ENCODE data around the gene NCOA5.
A peak's percentile ranks its signal among the peaks of the same experiment; 100 is the strongest.
"Not testable (repeated sequence)": the region's sequence is repeated elsewhere in the genome, so short reads cannot be mapped to it uniquely, and the experiment has no call there.

NCOA5 gene

DNA sequence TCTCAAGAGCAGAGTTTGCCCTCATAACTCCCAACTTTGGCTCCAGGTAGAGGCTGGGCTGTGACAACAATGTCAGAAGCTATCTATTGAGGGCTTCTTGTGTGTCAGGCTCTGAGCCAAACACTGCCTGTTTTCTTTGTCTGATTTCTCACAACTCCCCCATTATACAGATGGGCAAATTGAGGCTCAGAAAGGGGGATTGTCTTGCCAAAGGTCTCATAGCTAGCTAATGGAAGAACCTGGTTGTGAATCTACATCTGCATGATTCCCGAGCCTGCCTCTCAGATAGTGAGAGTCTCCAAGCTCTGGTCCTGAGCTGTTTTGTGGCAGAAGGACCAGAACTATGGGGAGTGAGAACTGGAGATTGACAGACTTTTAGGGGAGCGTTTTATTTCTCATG, 29.8 kb upstream of the NCOA5 start:
- no peak for DNase-seq

DNA sequence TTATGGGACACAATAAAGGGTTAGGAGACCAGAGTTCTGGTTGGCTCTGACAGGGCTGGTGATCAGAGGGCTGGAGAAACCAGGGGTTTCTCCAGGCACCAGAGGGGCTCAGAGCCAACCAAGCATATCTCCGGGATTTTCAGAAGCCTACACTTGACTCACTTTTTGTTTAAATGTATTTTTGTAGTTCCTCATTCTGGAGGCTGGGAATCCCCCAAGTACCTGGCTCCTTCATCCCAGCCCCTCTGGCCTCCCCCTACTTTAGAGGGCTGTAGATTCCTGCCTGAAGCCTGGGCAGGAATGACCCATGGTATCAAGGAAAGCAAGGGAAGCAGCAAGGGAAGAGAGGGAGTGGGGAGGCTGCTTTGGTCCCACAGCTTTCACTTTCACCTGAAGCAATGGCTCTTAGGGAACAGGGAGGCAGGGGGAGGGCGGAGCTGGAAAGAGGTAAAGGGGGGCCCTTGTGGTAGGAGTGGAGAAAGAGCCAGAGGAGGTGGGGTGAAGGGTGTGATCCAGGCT, 29.3 kb upstream of the NCOA5 start:
- no peak for DNase-seq

DNA sequence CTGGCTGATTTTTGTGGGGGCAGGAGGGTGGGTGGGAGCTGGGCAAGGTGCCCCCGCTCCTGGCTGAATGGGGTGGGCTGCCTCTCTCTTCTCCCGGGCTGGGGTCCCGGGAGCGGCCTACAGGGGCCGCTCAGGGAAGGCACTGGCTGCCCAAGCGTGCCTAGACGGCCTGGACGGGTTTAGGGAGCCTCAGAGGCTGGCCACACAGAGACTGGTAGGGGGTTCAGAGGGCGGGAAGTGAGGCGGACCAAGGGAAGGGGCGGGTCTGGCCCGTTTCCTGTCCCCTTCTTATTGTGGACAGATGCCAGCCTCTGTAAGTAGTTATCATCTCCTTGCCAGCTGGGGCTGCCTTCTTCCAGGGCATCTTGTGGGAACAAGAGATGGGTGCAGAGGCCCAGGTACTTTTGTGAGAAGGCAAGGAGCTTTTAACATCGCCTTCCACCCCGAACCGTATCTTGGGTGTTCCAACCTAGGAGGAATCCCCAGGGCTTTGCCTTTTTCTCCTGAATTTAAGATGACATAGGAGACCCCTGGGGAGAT, 28.8 kb upstream of the NCOA5 start:
- DNase-seq: no peak

DNA sequence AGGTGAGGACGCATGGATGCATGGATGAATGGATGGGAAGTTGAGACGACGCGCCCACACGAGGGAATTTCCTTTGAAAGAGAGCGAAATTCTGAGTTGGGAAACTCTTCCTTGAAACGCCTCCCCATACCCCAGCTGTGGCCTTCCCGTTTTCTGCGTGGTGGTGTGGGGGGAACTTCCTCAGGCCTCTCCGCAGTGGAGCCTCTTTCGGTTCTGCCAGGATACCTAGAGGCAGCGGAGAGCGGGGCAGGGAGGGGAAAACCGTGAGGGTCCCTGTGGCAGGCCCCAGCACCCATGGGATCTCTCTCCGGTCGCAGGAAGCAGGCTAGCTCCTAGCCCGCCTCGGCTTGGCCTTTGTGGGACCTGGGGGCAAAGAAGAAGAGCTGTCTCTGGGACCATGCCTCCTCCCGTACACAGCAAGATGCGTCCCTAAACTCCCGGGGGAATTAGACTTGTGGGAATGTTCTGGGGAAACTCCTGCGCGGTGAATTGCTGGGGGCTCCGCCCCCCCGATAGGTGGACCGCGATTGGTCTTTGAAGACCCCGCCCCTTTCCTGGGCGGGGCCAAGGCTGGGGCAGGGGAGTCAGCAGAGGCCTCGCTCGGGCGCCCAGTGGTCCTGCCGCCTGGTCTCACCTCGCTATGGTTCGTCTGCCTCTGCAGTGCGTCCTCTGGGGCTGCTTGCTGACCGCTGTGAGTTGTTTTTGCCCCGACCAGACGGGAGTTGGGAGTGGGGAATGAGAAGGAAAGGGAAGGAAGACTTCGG, 28.1 kb upstream of the NCOA5 start, which contains the start of gene CD40:
CD40 (plus strand) TSS at position 611 of the 764 bp plus-strand sequence; CDS start at position 641, 30 bp downstream.
- DNase-seq: no peak

DNA sequence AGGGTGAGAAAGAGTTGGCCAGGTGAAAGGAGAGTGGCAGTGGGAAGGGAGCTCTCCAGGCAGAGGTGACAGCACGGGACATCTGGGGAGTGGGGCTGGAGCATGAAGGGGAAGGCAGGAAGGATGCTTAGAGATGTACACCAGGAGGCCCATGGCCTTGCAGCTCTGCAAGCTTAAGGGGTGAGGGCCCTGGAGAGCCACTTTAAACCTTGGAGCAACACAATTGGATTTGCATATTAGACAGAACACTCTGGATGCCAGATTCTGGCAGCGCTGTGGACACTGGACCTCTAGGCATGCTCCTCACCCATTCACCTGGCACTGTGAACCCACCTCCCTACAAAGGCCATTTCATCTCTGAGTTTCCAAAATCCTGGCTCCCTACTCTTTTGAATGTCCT, 24.7 kb upstream of the NCOA5 start:
- DNase-seq: no peak

DNA sequence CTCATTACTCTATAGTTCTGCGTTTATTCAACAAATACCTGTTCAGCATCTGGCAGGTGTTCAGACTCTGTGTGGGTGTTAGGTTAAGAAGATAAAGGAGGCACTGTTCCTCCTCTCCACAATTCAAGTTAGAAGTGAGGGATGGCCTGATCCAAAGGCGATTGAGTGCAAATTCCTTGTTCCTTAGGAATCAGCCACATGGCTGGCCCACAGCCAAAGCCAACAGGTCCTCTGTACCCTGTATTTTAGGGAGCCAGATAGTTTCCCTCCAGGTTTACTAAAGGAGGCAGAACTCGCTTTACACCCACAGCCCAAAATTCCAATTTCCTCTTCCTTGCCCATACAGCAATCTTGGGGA, 23.3 kb upstream of the NCOA5 start:
- DNase-seq: no peak

DNA sequence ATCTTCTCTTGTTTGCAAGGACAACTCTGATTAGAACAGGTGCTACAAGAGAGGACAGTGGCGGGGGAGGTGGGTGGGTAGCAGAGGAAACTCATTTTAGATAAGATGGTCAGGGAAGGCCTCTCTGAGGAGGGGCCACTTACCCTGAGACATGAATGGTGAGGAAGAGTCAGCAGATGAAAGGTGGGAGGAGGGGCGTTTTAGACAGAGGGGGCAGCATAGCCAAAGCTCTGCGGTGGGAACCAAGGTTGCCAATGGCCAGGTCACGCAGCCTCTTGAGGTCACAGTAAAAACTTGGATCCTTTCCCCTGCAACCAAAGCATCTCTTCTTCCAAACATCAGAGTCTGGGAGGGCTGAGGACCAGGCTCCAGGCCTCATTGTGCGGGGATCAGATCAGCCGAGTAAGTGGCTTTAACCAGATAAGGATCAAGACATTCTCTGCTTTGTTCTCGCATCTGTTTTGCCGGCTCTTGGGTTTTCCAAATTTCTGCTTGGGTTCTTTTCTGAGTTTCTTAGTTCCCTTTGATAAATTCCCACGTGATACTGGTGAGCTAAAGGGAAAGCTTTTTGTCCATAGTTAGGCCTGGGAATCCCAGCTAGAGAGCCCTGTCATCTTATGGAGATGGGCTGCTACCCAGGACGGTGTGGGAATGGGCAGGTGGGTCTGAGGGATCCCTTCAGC, 22.8 kb upstream of the NCOA5 start:
- no peak for DNase-seq

DNA sequence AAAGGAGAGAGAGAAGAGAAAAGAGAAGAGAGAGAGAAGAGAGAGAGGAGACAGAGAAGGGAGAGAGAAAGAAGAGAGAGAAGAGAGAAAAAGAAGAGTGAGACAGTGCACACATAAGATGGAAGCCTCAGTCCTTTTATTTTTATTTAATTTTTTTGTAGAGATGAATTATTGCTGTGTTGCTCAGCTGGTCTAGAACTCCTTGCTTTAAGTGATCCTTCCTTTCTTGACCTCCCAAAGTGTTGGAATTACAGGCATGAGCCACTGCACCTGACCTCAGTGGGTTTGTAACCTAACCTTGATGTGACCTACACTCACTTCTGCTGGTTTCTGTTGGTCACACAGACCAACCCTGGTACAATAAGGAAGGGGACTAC, 22.1 kb upstream of the NCOA5 start:
- no peak for DNase-seq

DNA sequence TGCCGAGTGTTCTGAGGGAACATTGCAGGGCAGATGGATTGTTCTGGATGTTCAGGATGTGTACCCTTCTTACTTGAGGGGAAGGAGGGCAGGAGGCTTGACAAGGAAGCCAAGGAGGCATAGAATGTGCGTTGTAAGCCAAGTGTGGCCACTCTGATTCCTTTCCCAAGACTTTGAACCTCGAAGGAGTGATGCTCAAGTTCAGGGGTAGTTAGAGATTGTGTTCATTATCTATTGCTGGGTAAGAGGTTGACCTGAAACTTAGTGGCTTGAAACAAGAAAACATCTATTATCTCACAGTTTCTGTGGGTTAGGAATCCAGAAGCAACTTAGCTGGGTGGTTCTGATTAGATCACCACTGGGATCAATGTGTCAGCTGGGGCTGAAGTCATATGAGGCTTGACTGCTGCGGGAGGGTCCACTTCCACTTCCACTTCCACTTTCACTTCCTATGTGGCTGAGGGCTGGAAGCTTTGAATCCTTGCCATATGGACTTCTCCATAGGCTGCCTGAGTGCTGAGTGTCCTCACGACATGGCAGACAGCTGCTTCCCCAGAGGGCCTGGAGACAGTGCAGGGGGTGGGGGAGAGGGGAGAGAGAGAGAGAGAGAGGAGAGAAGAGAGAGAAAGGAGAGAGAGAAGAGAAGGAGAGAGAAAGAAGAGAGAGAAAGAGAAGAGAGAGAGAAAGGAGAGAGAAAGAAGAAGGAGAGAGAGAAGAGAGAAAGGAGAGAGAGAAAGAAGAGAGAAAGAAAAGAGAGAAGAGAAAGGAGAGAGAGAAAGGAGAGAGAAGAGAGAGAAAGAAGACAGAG, 21.5 kb upstream of the NCOA5 start:
- DNase-seq: no peak

DNA sequence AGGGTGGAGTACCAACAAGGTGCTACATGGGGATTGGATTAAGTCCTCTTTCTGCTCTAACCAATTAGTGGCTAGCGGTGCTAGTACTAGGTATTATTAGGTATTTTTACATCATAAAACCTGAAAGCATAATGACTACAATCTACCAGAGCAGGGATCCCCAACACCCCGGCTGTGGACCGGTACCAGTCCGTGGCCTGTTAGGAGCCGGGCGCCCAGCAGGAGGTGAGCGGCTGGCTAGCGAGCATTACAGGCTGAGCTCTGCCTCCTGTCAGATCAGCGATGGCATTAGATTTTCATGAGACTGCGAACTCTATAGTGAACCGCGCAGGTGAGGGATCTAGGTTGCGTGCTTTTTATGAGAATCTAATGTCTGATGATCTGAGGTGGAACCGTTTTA, 19.2 kb upstream of the NCOA5 start:
- DNase-seq: no peak

DNA sequence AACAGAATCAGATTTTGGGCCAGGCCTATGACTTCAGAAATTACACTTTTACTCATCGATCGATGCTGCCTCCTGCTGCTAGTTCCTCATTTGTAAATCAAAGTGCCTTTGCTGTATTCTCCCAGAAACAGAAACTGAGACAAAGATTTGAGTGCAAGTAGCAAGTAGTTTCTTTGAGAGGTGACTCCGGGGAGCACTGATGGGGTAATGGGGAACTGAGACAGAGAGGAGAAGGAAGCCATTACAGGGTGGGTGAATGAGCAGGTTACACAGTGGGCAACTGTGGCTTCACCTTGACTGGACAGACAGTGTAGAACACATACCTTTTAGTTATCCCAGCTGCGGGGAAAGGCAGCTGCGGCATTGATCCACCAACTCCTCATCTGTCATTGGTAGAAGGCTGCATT, 18.7 kb upstream of the NCOA5 start:
- DNase-seq: no peak

DNA sequence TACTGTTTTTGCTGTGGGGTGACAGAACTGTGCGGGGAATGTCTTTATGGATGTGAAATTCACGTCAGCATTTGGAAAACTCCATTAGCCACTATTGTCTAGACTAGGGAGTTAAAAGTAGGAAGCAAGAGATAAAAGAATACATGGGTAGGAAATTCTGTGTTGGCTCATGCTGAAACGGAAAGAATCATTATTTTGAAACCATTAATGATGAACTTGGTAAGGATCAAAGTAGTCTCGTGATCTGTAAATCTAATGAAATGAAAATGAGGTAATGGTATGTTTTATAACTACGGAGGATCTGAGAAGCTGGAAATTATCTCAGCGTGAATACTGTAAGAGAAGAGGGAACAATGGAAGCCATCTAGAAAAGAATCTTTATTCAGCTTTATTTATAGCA, 17.3 kb upstream of the NCOA5 start:
- peak; percentile 87 for DNase-seq

DNA sequence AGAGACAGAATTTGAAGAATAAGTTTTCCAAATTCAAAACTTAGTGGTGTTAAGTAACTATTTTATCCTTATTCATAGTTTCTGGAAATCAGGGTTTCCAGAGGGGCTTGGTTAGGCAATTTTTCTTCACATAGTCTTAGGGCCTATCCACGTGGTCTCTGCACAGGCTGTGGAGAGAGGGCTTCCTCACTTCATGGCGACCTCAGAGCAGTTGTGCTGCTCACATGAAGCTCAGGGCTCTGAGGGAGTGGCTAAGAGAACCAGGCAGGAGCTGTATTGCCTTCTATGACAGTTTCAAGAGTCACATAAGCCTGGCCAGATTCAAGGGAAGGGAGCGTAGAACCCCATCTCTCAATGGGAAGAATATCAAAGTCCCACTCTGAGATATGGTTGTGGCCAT, 14.5 kb upstream of the NCOA5 start:
- no peak for DNase-seq

DNA sequence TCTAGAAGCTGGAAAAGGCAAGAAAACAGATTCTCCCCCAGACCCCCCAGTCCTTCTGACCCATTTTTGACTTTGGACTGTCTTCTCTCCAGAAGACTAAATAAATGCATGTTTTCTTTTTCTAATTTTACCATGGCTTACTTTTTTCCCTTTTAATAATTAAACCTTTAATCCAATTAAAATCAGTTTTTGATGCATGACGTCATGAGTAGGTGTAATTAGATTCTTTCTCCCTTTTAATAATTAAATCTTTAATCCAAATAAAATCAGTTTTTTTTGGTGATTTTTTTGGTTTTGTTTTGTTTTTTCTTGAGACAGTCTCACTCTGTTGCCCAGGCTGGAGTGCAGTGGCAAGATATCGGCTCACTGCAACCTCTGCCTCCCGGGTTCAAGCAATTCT, 13.2 kb upstream of the NCOA5 start:
- DNase-seq: no peak

DNA sequence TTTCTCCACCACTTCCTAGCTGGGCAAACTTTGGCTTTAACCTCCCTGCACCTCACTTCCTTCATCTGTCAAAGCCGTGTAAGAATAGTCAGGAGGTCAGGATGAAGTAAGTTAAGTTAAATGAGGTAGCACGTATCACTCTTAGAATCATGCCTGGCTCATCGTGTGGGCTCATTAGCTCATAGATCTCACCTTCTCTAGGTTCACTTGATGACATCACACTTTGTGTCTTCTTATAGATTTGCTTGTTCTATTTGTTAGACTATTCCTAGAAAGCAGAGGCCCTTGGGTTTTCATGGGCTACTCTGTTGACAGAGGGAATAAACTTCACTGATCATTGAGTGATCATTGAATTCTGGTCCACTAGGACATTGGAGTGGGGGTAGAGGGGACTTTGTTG, 12.2 kb upstream of the NCOA5 start:
- DNase-seq: no peak

DNA sequence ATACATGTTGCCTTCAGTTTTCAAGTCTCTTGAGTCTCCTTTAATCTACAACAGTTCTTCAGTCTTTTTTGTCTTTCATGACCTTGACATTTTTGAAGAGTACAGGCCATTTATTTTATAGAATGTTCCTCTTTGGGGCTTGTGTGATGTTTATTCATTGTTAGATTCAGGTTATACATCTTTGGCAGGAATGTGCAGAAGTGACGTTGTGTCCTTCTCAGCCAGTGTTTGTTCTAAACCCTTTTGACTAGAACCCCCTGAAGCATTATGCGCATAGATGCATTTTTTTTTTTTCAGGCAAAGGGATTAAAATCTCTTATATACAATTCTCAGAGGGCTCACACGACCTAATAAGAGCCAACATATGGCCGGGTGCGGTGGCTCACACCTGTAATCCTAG, 11.2 kb upstream of the NCOA5 start:
- no peak for DNase-seq

DNA sequence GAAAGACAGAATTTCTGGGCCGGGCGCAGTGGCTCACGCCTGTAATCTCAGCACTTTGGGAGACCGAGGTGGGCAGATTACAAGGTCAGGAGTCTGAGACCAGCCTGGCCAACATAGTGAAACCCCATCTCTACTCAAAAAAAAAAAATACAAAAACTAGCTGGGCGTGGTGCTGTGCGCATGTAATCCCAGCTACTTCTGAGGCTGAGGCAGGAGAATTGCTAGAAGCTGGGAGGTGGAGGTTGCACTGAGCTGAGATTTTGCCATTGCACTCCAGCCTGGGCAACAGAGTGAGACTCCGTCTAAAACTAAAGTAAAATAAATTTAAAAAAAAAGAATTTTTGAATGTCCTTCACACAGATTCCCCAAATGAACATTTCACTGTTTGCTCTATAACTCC, 10.7 kb upstream of the NCOA5 start:
- DNase-seq: not testable (repeated sequence)

DNA sequence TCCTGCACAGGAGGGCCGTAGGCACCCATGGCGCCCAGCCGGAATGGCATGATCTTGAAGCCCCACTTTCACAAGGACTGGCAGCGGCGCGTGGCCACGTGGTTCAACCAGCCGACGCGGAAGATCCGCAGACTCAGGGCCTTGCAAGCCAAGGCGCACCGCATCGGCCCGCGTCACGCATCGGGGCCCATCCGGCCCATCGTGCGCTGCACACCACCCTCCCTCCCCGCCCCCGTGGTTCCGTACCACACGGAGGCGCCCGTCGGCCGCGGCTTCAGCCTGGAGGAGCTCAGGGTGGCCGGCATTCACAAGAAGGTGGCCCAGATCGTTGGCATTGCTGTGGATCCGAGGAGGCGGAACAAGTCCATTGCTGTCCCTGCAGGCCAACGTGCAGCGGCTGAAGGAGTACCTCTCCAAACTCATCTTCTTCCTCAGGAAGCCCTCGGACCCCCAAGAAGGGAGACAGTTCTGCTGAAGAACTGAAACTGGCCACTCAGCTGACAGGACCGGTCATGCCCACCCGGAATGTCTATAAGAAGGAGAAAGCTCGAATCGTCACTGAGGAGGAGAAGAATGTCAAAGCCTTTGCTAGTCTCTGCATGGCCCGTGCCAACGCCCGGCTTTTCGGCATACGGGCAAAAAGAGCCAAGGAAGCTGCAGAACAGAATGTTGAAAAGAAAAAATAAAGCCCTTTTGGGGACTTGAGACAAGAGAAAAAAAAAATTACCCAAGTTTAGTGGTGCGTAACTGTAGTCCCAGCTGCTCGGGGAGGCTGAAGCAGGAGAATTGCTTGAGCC, 9.9 kb upstream of the NCOA5 start:
- DNase-seq: no peak

DNA sequence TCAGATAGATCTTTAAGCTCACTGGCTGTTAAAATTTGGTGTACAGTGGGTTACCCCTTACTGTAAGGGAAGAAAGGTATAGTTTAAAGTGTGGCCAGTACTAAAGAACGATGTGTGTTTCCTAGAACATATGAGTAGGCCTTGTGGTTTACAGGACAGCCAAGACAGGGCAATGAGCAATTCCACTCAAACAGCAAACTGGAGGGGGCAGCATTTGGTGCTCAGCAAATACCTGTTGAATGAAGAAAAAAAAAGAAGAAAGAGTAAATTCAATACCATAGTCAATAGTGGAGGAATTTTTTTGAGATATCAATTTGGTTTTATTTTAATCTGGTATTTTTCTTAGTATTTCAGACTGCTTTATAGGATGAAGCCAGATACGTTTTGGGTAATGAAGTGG, 3.8 kb upstream of the NCOA5 start:
- no peak for DNase-seq

DNA sequence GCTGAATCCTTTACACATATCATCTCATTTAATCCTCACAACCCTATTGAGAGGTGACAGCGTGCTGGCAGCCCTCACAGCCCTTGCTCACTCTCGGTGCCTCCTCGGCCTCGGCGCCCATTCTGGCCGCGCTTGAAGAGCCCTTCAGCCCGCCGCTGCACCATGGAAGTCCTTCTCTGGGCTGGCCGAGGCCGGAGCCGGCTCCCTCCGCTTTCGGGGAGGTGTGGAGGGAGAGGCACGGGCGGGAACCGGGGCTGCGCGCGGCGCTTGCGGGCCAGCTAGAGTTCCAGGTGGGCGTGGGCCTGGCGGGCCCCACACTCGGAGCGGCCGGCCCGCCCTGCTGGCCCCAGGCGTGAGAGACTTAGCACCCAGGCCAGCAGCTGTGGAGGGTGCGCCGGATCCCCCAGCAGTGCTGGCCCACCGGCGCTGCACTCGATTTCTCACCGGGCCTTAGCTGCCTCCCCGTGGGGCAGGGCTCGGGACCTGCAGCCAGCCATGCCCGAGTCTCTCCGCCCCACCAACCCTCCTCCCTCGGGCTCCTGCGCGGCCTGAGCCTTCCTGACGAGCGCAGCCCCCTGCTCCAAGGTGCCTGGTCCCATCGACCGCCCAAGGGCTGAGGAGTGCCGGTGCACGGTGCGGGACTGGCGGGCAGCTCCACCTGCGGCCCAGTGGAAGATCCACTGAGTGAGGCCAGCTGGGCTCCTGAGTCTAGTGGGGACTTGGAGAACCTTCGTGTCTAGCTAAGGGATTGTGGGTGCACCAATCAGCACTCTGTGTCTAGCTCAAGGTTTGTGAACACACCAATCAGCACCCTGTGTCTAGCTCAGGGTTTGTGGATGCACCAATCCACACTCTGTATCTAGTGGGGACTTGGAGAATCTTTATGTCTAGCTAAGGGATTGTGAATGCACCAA, 2.1 kb upstream of the NCOA5 start:
- DNase-seq: not testable (repeated sequence)

DNA sequence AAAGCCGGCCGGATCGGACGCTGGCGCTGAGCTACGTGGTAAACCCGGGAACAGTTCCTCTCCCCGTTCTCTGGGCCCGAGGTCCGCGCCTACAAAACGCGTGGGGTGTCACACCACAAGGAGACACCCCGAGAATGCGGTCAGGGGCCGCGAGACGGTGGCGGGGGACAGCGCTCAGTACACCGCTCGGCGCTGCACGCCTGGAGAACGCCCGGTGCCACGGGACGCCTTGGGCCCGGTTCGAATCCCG, 670 bp downstream of the NCOA5 start:
- DNase-seq: no peak
